ENCODE data around the gene NRN1L. TPM values are rescaled to one million over a fixed set of nuclear protein-coding genes. Genes with fewer than 3 reads are reported as not detected.

The NRN1L gene
- total and polyA plus RNA-seq, 2 of the 4 experiments (the other 2 are of a cell fraction): 0.27 TPM; not detected in 1

DNA sequence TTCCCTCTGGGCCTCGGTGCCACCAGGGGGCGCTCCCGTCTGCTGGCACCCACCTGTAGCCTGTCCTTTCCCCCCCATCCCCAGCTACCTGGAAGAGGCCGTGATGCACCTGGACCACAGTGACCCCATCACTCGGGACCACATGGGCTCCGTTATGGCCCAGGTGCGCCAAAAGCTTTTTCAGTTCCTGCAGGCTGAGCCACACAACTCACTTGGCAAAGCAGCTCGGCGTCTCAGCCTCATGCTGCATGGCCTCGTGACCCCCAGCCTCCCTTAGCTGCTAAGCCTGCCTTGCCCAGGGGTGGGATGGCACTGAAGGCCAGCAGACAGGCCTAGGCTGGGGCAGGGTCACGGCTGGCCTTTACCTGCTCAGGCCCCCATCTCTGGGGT, 818 bp upstream of the NRN1L start:
- Histone ChIP-seq H2AFZ (replicated peaks; ENCODE audit: low read length, poor library complexity) (peak overlapping the region; percentile 13), H3K56ac (ENCODE audit: extremely low read depth, insufficient read depth, low read length) (no peak overlapping the region), H3K14ac (replicated peaks; ENCODE audit: low read depth, low read length) (no peak overlapping the region), H3K27ac (ENCODE audit: insufficient read depth, low read length) (no peak overlapping the region), H4K20me1 (ENCODE audit: insufficient read depth, low read length) (peaks cover 32% of the 10 kb centered on the region), H3K23ac (ENCODE audit: low read depth, low read length) (no peak overlapping the region), H3K9me3 (ENCODE audit: control insufficient read depth, insufficient read depth, low read length) (no peaks in the 10 kb centered on the region), H2AK5ac (ENCODE audit: low read depth, low read length) (no peak overlapping the region), H2BK20ac (ENCODE audit: low read depth, low read length) (no peak overlapping the region), H4K91ac (ENCODE audit: insufficient read depth, low read depth, low read length) (no peak overlapping the region), H2BK15ac (ENCODE audit: low read depth, low read length) (no peak overlapping the region), H3K4me3 (ENCODE audit: insufficient read depth, low read depth, low read length) (no peak overlapping the region), H3K9ac (ENCODE audit: low read depth, low read length) (no peak overlapping the region), H3K79me1 (ENCODE audit: low read depth in 1 of 2, low read length in 2 of 2) (peaks cover 0 to 5% of the 10 kb centered on the region in 2 experiments; a peak in 2 of 4 replicates), H2AK9ac (replicated peaks; ENCODE audit: low read depth, low read length, poor library complexity) (peak overlapping the region; percentile 86), H3K9me1 (ENCODE audit: insufficient read depth, low read length) (no peaks in the 10 kb centered on the region), H2BK5ac (ENCODE audit: low read depth, low read length, poor library complexity, severe bottlenecking) (no peak overlapping the region), H3K4me2 (ENCODE audit: low read depth, low read length) (no peak overlapping the region), H3K18ac (ENCODE audit: low read depth, low read length) (no peak overlapping the region), H2BK120ac (ENCODE audit: low read depth, low read length) (no peak overlapping the region), H4K5ac (ENCODE audit: low read depth, low read length) (no peak overlapping the region), H3K4me1 (ENCODE audit: control insufficient read depth, insufficient read depth, low read length) (peaks cover 4% of the 10 kb centered on the region; the same call in 1 of the 2 replicates), H3K36me3 (ENCODE audit: control insufficient read depth, insufficient read depth, low read length) (peaks cover 55% of the 10 kb centered on the region), H4K8ac (ENCODE audit: low read depth in 2 of 2, low read length in 2 of 2) (no peak overlapping the region), H3K27me3 (ENCODE audit: control insufficient read depth, insufficient read depth, low read length) (no peaks in the 10 kb centered on the region), H3K4ac (ENCODE audit: low read depth, low read length) (no peak overlapping the region)
- 68% methylated on average over 5 of the region's 11 CpGs; no CpG with 5 or more reads in 1 of the 2 experiments for WGBS, 2 experiments (ENCODE audit: extremely low coverage in 2 of 2, insufficient read length in 1 of 2)
- no TSS peak for BruUV-seq (replicated peaks)
- ChIA-PET POLR2A (ENCODE audit: unreplicated experiment) (no interaction called here), CTCF (interaction anchor here (0.6 to 1.9 kb wide), 9 partner anchors 8 to 67 kb away, joined by 3 to 14 read pairs (median 4); partner anchors contain the start of gene PSKH1)
- ATAC-seq (ENCODE audit: low read depth) (peak; percentile 30), DNase-seq (peak; percentile 26)
- intact Hi-C loops (cut with micrococcal nuclease) (loop anchor here (1.0 kb wide), 2 partner anchors 18 to 44 kb away; no protein-coding TSS in a partner anchor), in situ Hi-C loops (cut with MboI; ENCODE audit: low sequenced_read_pairs) (no loop called here), dilution Hi-C loops (cut with HindIII; ENCODE audit: low sequenced_read_pairs, unreplicated experiment) (no loop called here)
- no peak for TF ChIP-seq FOS (IDR thresholded peaks at IDR 0.05; ENCODE audit: low read depth, low read length)
- TF ChIP-seq SMC3 (IDR thresholded peaks at IDR 0.05; ENCODE audit: low read depth, low read length): peak; percentile 79
- TF ChIP-seq, protein P1, sequence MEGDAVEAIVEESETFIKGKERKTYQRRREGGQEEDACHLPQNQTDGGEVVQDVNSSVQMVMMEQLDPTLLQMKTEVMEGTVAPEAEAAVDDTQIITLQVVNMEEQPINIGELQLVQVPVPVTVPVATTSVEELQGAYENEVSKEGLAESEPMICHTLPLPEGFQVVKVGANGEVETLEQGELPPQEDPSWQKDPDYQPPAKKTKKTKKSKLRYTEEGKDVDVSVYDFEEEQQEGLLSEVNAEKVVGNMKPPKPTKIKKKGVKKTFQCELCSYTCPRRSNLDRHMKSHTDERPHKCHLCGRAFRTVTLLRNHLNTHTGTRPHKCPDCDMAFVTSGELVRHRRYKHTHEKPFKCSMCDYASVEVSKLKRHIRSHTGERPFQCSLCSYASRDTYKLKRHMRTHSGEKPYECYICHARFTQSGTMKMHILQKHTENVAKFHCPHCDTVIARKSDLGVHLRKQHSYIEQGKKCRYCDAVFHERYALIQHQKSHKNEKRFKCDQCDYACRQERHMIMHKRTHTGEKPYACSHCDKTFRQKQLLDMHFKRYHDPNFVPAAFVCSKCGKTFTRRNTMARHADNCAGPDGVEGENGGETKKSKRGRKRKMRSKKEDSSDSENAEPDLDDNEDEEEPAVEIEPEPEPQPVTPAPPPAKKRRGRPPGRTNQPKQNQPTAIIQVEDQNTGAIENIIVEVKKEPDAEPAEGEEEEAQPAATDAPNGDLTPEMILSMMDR (conservative IDR thresholded peaks at IDR 0.05; ENCODE audit: low read depth, low read length): peak; percentile 77
- TF ChIP-seq MXI1 (IDR thresholded peaks at IDR 0.05; ENCODE audit: borderline replicate concordance, low read depth, low read length): no peak
- peak; percentile 74 for TF ChIP-seq RAD21 (IDR thresholded peaks at IDR 0.05; ENCODE audit: low read length)
